DMS153 (cell line): ENCODE results near the gene CCDC141.
"Not testable (repeated sequence)": the region's sequence is repeated elsewhere in the genome, so short reads cannot be mapped to it uniquely, and the experiment has no call there.

Experiments used
- DNase-seq: peaks from one replicate; lab custom pipeline; 2025; lab: John Stamatoyannopoulos, UW

Gene CCDC141

DNA sequence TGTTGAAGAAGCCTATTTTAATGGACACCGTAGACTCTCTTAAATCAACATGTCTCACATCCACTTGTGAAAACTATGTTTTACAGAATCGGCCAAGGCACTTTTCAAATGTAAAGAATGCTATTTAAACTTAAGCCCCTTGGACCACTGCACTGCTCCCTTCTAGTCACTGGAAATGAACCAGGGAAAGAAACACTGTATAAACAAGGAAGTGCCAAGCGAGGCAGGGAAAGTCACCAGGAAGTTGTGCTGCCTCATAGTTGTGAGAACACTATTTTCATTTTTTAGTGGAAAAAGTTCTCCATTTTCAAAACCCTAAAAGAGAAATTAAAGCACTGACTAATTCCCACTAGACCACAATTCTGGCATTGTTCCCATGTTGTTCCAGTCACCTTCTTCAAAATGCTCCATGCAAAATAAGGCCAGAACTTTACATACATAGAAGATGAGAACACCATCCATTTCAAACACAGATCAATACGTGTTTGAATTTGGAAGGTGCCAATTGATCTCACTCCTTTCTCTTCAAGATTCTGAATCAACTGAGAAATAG lies 13.5 kb downstream of the CCDC141 start:
- no peak for DNase-seq

DNA sequence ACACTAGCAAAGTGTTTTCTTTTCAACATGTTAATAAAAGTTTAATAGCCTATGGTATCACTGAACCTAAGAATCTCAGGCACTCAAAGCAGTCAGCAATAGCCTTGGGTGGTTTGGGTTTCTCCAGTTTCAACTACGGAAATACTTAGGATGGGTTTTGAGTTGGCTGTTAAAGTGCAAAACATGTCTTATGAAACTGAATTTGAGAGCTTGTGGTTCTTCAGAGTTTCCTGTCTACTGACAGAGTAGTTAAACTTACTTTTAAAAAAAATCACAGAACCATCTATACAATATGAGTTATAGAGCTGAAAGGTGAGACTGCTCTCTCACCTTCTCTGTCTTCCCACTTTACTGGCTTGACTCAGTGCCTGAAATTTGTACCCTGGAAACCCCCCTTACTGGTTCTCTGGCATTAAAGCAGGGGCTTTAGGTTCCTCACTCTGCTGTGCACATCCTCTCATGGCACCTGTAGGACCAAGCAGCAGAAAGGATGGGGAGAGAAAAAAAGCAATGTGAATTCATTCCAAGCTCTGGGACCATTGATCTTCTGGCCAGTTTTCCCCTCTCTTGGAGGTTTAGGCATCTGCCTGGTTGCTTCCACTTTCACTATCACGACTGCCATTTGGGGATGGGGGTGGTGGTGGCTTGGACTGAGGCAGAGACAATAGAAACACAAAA lies 18.1 kb downstream of the CCDC141 start:
- DNase-seq, result no peak

DNA sequence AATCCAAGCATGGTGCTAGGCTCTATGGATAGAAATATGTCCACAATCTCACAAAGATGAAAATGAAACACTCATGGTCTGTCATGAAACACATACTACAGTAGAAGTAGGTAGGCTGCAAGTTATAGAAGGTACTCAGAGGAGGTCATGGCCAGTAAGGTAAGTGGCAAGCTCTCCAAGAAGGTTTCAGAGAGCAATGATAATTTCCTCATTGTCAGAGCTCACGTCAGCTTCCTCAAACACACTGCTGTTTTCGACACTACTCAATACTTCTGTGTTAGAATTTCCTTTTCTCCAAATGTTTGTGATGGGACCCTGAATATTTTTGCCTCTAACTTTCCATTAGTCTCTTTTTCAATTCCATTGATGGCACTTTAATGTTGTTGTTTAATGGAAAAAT lies 25.5 kb downstream of the CCDC141 start:
- DNase-seq, result no peak

DNA sequence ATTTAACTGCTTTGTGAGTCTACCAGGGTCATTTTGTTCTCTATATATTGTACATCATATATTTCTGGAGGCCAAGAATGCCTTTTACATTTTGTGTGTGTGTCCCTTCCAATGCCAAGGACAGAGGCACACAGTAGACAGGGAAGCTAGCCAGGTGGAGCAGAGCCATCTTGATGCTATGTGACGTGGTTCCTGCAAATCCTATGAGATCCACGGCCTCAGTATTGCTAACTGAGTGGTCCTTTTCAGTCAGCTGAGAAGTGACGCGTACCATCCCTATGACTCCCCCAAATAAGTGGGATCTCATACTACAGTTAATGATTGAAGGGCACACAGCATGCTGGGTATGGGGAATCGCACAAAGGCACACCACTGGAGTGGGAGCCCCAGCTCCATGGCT lies 27.3 kb downstream of the CCDC141 start:
- no peak for DNase-seq

DNA sequence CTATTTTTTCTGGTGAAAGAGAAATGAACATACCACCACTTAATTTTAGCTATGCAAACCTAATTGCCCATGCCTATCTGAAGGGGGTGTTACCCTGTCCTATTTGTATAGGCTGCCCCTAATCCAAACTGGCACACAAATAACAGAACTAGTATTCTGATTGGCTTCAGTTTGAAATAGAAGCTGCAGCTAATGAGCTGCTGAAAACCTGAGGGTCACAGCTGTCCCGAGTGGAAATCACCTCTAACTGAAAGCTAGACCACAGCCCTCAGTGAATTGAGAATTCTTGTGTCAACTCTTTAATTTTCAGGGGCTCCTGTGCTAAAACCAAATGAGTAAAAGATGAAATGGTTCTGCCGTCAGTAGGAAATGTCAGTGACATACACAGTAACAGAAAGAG lies 28.7 kb downstream of the CCDC141 start:
- DNase-seq, result no peak

DNA sequence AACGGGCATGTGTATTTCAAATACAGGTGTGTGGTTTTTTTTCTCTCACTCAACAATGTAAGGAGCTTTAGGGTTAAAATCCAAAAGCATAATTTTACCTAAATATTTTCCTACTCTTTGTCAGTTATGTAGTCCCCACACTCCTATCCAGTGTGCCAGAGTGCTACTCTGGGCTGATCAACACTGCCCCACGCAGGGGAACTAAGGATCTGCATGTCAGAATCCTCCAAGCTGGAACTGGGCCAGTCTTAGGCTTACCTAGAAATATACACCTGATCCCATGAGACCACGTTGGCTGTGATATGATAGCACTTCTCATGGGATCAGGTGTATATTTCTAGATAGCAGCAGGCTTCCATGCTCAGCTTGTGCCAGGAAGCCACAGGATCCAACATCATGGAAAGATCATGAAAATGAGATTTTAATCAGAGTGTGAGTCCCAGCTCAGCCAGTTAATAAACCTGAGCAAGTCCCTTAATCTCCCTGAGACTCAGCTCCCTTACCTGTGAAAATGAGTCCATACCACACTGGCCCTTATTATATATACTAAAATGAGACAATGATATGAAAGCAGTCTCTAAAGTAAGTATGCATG lies 29.7 kb downstream of the CCDC141 start:
- peak; percentile 58 for DNase-seq

DNA sequence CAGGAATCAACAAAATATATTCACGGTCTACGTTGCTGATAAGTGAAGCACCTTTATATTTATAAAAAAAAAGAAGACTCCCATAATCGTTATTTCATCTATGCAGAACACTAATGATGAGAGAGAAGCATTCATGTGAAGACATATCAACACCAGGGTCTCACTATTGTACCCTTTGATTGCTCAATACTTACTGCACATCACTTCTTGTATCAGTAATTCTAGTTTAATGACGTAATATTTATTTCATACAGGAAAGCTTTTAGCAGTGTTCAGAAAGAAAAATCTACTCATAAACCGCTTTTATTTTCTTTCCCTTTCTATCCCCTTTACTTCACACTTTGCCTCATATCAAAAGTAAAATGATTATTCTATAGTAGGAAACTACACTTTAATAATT lies 30.7 kb downstream of the CCDC141 start:
- no peak for DNase-seq

DNA sequence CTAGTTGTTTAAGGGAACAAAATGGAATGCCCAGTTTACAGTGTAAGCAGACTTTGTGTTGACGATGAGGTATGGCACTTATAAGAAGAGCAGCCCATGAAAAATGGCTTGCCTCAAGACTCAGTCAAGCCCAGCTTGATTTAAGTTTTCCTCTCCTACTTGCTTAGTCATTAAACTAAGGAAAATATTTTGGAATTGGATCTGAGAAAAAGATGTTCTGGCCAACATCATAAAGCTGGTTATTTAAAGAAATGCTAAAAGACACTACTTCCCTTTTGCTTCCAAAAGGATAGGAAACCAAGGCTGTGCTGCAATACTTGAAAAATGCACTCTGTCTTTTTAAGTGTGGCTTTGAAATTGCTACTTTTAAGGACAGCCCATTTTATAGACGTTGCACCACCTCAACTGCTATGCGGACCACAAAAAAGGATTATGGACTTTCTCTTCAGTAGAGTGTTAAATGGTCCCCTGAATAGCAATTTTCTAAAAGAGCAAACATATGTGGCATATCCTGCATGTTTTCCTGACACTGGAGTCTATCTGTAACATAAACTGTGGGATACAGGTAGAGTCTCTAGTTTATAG lies 32.1 kb downstream of the CCDC141 start:
- no peak for DNase-seq

DNA sequence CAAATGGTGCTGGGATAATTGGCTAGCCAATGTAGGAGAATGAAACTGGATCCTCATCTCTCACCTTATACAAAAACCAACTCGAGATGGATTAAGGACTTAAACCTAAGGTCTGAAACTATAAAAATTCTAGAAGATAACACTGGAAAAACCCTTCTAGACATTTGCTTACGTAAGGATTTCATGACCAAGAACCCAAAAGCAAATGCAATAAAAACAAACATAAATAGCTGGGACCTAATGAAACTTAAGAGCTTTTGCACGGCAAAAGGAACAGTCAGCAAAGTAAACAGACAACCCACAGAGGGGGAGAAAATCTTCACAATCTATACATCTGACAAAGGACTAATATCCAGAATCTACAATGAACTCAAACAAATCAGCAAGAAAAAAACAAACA lies 35.7 kb downstream of the CCDC141 start:
- not testable (repeated sequence) for DNase-seq

DNA sequence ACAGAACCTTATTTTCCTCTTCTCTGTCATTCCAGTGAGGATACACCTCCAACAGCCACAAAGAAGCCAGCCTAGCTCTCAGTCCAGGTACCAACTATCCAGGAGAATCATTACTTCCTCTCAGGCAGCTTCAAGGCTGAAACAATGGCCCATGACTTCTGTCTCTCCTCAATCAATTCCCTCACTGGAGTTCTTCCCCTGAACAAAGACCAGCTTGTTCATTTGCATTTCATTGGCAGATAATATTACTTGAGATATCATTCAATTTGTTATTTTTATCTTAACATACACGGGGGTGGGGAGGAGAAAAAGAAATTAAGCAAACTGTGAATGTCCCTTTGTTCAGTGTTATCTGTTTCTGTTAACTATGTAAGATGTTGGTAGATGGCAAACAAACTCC lies 44.0 kb downstream of the CCDC141 start:
- no peak for DNase-seq

DNA sequence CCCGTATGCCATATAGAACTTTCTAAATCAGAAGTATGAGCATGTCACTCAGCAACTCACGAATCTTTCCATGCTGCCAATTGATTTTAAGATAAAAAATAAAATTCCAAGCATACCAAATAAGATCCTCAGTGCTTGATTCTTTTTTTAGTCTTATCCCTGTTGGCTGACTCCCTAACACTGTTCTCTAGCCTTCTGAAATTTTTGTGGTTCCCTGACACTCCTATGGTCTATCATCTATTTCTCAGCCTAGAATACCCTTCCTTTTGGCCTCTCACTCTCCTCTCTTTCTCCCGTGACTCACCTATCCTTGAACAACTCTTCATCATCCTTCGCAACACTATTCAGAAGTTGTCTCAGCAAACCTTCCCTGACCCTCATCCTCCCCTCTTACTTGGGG lies 50.5 kb downstream of the CCDC141 start:
- no peak for DNase-seq

DNA sequence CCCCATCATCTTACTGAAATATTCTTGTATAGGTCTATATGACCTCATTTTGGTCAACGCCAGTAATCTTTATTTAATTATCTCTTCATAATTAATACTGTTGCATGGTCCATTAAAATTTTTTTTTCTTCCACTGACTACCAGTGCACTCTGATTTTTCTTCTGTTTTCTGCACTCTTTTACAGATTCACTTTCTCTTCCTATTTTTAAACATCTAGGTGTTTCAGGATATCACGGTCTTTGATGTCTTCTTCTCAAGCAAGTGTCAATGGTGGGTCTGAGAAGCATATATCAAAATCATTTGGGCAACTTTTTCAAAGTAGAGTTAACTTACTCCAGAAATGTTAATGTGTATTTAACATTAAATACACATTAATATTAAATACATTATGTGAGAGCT lies 51.4 kb downstream of the CCDC141 start:
- no peak for DNase-seq

DNA sequence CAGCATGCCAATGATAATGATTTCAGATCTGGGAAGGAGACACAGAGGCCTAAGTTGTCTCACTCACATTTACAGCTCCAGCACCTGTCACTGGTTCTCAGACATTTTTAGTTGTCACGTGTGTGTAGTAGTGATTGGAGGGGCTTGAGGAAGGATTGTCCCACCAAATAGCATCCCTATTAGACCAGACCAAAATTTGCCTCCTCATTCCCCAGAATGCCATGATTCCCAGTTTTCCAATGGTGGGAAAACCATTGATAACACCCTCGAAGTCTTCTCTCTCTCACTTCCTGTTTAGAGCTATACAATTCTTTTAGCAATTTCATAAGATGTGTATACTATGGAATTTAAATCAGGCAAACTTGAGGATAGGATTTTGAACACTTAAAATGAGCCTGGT lies 52.5 kb downstream of the CCDC141 start:
- no peak for DNase-seq

DNA sequence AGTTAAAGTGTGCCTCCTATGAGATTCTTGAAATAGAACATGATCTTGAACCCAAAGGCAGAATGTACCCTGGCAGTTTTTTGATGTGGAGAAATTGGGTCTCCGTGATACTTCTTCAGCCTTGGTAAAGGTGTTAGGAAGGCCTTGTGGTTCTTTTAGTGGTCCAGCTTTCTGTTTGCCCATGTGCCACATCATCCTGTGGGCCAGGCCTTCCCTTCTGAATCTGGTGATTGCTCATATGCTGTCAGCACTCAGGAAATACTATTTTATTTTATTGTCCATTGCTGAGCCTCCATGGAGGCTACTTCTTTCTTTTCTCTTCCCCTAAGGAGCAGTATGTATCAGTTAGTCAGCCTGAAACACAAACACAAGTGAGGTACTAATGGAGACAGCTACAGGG lies 52.9 kb downstream of the CCDC141 start:
- no peak for DNase-seq

DNA sequence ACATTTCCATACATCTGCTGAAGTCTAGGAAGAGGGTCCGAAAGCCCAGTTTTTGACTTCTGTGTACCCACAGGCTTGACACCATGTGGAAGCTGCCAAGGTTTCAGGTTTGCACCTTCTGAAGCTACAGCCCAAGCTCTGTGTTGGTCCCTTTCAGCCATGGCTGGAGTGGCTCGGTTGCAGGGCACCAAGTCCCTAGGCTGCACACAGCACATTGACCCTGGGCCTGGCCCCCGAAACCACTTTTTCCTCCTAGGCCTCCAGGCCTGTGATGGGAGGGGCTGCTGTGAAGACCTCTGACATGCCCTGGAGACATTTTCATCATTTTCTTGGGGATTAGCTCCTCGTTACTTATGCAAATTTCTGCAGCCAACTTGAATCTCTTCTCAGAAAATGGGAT lies 55.7 kb downstream of the CCDC141 start:
- DNase-seq, result no peak

DNA sequence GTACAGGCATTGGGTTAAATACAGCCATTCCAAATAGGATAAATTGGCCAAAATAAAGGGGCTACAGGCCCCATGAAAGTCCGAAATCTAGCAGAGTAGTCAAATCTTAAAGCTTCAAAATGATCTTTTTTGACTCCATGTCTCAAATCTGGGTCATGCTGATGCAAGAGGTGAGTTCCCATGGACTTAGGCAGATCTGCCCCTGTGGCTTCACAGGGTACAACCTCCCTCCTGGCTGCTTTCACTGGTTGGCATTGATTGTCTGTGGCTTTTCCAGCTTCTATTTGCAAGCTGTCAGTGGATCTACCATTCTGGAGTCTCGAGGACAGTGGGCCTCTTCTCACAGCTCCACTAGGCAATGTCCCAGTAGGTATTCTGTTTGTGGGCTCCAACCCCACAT lies 56.1 kb downstream of the CCDC141 start:
- no peak for DNase-seq

DNA sequence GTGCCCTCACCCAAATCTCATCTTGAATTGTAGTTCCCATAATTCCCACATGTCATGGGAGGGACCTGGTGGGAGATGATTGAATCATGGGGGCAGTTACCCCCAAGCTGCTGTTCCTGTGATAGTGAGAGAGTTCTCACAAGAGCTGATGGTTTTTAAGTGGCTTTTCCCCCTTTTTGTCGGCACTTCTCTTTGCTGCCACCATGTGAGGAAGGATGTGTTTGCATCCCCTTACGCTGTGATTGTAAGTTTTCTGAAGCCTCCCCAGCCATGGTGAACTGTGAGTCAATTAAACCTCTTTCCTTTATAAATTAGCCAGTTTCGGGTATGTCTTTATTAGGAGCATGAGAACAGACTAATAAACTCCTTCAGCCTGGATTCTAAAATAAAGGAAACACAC lies 57.2 kb downstream of the CCDC141 start:
- not testable (repeated sequence) for DNase-seq

DNA sequence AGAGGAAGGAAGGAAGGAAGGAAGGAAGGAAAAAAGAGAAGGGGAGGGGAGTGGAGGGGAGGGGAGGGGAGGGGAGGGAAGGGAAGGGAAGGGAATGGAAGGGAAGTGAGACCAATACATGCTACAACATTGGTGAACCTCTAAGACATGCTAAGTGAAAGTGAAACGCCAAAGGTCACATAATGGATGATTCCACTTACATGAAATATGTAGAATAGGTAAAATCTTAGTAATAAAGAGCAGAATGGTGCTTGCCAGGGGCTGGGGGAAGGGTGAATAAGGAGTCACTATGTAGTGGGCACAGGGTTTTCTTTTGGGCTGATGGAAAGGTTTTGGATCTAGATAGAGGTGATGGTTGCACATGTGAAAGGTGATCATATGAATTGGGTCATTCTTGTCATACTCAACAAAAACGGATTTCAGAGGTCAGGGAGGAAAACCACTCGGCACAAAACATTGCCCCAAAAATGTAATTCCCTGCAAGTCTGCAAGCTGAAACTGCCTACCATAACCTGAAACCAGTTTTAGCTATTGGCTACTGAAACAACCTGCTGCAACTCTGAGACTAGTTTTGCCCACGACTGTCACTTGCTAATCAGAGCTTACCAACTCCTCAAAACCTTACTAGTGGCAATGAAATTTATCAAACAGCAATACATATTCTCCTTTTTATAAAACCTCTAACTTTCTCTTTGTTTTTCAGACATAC lies 59.2 kb downstream of the CCDC141 start:
- DNase-seq, result no peak

DNA sequence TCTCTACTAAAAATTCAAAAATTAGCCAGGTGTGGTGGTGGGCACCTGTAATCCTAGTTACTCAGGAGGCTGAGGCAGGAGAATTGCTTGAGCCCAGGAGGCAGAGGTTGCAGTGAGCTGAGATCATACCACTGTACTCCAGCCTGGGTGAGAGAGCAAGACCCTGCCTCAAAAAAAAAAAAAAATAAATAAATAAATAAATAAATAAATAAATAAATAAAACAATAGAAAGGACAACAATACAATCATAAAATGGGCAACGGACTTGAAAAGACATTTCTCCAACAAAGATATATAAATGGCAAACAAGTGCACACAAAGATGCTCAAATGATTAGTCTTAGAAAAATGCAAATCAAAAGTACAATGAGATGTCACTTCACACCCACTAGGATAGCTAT lies 60.5 kb downstream of the CCDC141 start:
- DNase-seq, result not testable (repeated sequence)

DNA sequence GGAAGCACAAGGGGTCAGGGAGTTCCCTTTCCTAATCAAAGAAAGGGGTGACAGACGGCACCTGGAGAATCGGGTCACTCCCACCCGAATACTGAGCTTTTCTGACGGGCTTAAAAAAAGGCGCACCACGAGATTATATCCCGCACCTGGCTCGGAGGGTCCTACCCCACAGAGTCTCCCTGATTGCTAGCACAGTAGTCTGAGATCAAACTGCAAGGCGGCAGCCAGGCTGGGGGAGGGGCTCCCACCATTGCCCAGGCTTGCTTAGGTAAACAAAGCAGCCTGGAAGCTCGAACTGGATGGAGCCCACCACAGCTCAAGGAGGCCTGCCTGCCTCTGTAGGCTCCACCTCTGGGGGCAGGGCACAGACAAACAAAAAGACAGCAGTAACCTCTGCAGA lies 67.3 kb downstream of the CCDC141 start:
- DNase-seq, result not testable (repeated sequence)

DNA sequence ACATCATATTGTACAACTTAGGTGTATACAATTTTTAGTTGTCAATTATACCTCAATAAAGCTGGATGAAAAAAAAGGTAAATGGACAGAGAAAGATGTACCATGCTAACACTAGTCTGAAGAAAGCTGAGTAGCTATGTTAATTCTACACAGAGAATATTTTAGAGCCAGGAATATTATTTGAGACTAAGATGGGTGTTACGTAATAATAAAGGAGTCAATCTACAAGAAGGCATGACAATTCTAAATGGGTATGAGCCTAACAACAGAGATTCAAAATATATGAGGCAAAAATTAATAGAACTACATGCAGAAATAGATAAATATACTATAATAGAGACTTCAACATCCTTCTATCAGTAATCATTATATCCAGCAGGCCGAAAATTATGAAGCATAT lies 69.1 kb downstream of the CCDC141 start:
- no peak for DNase-seq

DNA sequence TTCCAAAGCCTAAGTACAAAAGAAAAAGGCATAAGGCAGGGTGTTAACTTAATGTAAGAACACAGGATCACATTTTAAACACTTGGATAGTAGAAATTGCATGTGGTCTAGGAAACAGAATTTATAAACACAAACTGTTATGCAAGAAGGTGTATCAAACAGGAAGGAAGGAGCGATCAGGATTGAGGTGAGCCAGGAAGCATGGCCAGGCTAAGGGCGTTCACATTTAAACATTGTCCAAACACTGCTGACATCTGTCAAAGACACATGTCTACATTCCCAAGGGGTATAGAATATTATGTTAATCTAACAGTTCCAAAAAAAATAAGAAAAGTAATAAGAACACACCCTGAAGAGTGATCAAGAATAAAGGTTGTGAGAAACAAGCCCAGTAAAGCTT lies 71.3 kb downstream of the CCDC141 start:
- no peak for DNase-seq

DNA sequence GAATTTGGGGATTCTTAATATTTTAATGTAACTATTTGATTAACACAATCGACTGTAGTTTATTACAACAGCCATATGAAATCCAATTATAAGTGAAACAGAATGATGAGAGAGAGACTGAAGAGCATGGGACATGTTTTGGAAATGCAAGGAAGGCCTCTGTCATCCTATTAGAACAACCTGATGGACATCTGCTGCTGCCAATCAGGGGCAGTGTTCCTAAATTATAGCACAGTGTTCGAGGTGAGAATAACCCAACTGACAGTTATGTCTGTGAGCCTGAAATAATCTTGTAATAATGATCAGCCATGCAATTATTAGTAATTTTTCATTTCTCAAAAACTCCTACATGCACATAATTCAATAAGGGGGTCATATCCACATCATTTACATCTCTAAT lies 73.6 kb downstream of the CCDC141 start:
- DNase-seq, result no peak
